ENCODE data around the gene ZNF618. TPM values are rescaled to one million over a fixed set of nuclear protein-coding genes. Genes with fewer than 3 reads are reported as not detected.
"Not testable (repeated sequence)": the region's sequence is repeated elsewhere in the genome, so short reads cannot be mapped to it uniquely, and the experiment has no call there.

The ZNF618 gene
- total RNA-seq, 2 donors from 2014 or later: 16.6 to 24.9 TPM

DNA sequence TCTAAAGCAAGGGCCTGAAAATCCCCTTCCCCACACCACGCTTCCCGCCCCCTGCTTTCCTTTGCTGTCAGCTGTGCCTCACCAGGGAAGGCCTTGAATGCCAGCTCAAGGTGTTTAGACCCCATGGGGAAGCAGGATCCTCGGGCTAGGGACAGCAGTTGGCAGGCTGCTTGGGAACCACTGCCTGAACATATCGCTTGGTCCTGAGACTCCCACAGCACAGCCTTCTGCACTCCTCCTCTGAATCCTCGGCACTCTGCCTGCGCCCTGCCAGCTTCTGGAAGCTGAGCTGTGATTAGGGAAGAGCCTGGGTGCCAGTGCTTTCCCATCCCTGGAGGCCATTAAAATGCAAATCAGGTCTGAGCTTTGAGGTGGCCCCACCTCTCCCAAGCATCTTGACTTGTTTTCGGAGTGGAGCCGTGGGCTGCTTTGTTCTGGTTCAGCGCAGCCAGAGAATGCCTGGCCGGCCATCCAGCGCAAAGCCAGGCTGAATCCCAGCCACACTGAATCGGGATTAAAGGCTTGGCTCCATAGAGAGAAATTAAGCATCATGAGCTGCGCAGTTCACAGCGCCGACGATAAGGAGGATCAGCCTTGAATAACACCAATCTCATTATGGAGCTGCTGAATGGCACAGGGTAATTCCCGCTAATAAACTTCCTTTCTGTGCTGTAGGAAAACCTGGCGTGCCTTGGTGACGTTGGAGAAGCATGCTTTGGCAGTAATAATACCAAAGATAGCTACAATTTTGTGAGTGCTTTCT, 162.0 kb downstream of the ZNF618 start:
- TF ChIP-seq, protein P1, sequence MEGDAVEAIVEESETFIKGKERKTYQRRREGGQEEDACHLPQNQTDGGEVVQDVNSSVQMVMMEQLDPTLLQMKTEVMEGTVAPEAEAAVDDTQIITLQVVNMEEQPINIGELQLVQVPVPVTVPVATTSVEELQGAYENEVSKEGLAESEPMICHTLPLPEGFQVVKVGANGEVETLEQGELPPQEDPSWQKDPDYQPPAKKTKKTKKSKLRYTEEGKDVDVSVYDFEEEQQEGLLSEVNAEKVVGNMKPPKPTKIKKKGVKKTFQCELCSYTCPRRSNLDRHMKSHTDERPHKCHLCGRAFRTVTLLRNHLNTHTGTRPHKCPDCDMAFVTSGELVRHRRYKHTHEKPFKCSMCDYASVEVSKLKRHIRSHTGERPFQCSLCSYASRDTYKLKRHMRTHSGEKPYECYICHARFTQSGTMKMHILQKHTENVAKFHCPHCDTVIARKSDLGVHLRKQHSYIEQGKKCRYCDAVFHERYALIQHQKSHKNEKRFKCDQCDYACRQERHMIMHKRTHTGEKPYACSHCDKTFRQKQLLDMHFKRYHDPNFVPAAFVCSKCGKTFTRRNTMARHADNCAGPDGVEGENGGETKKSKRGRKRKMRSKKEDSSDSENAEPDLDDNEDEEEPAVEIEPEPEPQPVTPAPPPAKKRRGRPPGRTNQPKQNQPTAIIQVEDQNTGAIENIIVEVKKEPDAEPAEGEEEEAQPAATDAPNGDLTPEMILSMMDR (IDR thresholded peaks at IDR 0.05): no peak
- Histone ChIP-seq H3K27ac (no peak overlapping the region), H3K36me3 (peaks cover 37% of the 10 kb centered on the region), H3K27me3 (replicated peaks; ENCODE audit: insufficient read depth) (no peaks in the 10 kb centered on the region), H3K4me1 (ENCODE audit: control insufficient read depth in 1 of 2, low read depth in 2 of 2) (peaks cover 4 to 20% of the 10 kb centered on the region in 2 donors), H3K9me3 (no peaks in the 10 kb centered on the region), H3K4me3 (no peak overlapping the region)
- ATAC-seq (ENCODE audit: insufficient number of reproducible peaks, low FRiP score, low read depth): no peak
- no peak for DNase-seq (ENCODE audit: low spot score)

DNA sequence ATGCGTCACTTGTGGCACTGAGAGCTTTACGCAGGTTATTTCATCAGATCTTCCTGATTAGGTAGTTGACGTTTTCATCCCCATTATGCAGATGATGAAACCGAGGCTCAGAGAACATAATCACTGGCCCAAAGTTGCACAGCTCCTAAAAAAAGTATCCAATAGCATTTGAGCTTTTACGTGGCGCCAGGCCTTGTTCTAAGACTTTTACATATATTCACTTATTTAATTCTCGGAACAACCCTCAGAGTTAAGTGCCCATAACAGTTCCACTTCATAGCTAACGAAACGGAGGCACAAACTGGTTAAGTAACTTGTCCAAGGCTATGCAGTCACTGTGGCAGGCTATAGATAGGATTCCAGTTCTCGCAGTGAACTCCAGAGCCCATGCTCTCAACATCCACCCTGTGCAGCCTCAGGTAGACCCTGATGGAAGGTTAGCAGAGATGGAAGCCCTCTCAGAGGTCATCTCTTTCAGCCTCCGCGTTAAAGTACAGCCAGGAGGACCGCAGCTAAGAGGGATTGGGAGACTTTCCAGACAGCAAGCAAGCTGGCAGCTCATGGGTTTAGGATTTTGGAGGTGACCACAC, 162.7 kb downstream of the ZNF618 start:
- Histone ChIP-seq H3K4me3 (no peak overlapping the region), H3K9me3 (no peaks in the 10 kb centered on the region), H3K27me3 (replicated peaks; ENCODE audit: insufficient read depth) (no peaks in the 10 kb centered on the region), H3K27ac (no peak overlapping the region), H3K4me1 (ENCODE audit: control insufficient read depth in 1 of 2, low read depth in 2 of 2) (peaks cover 4 to 18% of the 10 kb centered on the region in 2 donors), H3K36me3 (peaks cover 38% of the 10 kb centered on the region)
- no peak for DNase-seq (ENCODE audit: low spot score)
- TF ChIP-seq, protein P1 (IDR thresholded peaks at IDR 0.05): no peak
- no peak for ATAC-seq (ENCODE audit: insufficient number of reproducible peaks, low FRiP score, low read depth)

DNA sequence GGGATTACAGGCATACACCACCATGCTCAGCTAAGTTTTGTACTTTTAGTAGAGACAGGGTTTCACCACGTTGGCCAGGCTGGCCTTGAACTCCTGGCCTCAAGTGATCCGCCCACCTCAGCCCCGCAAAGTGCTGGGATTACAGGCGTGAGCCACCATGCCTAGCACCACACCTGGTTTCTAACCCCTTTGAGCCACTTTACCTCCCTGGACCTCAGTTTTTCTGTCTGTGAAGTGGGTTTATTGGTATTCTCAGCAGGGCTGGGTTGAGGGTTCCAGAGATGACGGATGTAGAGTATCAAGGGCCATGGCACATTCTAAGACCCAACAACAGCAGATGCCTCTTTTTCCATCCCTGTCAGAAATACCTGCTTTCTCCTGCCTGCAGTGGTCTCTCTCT, 163.4 kb downstream of the ZNF618 start:
- TF ChIP-seq, protein P1 (IDR thresholded peaks at IDR 0.05): no peak
- Histone ChIP-seq H3K4me1 (ENCODE audit: control insufficient read depth in 1 of 2, low read depth in 2 of 2) (peaks cover 4 to 12% of the 10 kb centered on the region in 2 donors), H3K9me3 (no peaks in the 10 kb centered on the region), H3K27me3 (replicated peaks; ENCODE audit: insufficient read depth) (no peaks in the 10 kb centered on the region), H3K27ac (no peak overlapping the region), H3K4me3 (no peak overlapping the region), H3K36me3 (peaks cover 38% of the 10 kb centered on the region)
- ATAC-seq (ENCODE audit: insufficient number of reproducible peaks, low FRiP score, low read depth) (no peak), DNase-seq (ENCODE audit: low spot score) (no peak)

DNA sequence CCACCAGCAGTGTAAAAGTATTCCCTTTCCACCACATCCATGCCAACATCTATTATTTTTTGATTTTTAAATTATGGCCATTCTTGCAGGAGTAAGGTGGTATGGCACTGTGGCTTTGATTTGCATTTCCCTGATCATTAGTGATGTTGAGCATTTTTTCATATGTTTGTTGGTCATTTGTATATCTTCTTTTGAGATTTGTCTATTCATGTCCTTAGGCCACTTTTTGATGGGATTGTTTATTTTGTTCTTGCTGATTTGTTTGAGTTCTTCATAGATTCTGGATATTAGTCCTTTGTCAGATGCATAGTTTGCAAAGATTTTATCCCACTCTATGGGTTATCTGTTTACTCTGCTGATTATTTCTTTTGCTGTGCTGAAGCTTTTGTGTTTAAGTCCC, 167.6 kb downstream of the ZNF618 start:
- not testable (repeated sequence) for H3K27ac ChIP-seq; ATAC-seq (ENCODE audit: insufficient number of reproducible peaks, low FRiP score, low read depth); H3K4me3 ChIP-seq; H3K4me1 ChIP-seq (ENCODE audit: control insufficient read depth in 1 of 2, low read depth in 2 of 2); H3K9me3 ChIP-seq; DNase-seq (ENCODE audit: low spot score); H3K27me3 ChIP-seq (replicated peaks; ENCODE audit: insufficient read depth)
- peaks cover 17% of the 10 kb centered on the region for H3K36me3 ChIP-seq

DNA sequence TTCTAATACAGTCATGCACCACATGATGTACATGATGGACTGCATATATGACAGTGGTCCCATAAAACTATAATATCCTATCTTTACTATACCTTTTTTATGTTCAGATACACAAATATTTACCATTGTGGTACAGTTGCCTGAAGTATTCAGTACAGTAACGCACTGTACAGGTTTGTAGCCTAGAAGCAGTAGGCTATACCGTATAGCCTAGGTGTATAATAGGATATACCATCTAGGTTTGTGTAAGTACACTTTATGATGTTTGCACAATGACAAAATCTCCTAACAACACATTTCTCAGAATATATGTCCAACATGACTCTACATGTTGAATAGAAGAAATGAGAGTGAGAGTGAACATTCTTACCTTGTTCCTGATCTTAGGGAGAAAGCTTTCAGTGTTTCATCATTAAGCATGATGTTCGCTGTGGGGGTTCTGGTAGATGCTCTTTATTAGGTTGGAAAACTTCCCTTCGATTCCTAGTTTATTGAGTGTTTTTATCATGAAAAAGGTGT, 170.2 kb downstream of the ZNF618 start:
- H3K4me3 ChIP-seq: no peak overlapping the region
- H3K27me3 ChIP-seq (replicated peaks; ENCODE audit: insufficient read depth): no peaks in the 10 kb centered on the region
- H3K9me3 ChIP-seq: no peaks in the 10 kb centered on the region
- H3K36me3 ChIP-seq: peaks cover 21% of the 10 kb centered on the region
- H3K4me1 ChIP-seq (ENCODE audit: control insufficient read depth in 1 of 2, low read depth in 2 of 2): no peaks in the 10 kb centered on the region
- ATAC-seq (ENCODE audit: insufficient number of reproducible peaks, low FRiP score, low read depth): no peak
- no peak for DNase-seq (ENCODE audit: low spot score)
- no peak overlapping the region for H3K27ac ChIP-seq
- TF ChIP-seq, protein P1 (IDR thresholded peaks at IDR 0.05): no peak

Data from thoracic aorta (tissue), 2 donors.